Natural killer cell (primary cell): ENCODE measurements around the gene TMEM109. TPM values are rescaled to one million over a fixed set of nuclear protein-coding genes. Genes with fewer than 3 reads are reported as not detected.

Source experiments
- ATAC-seq, 3 donors: fragments of 150-1000 bp in 2 of 3; fragments of 200-7000 bp in 1 of 3; cut with Tn5 transposase; 1 replicate in 1 of 3; 2 replicates in 2 of 3; pipeline ENCODE4 v1.10.0; 2021; ENCODE audit warnings: mild to moderate bottlenecking in 2 of 3, moderate library complexity in 2 of 3
- DNase-seq, 2 donors: peaks; one replicate each; pipeline versions ENCODE4 v3.0.0 to v3.0.0-alpha.2; 2013 to 2021; ENCODE audit warnings: mixed read lengths in 1 of 2
- H3K27ac ChIP-seq: one replicate; pipeline ENCODE4 v1.5.1; 2013; ENCODE audit warnings: mild to moderate bottlenecking, low read length
- H3K27me3 ChIP-seq: one replicate; pipeline ENCODE4 v1.6.1; 2013; ENCODE audit warnings: low read length; ENCODE audit not compliant: control insufficient read depth, insufficient read depth
- H3K36me3 ChIP-seq: one replicate; pipeline ENCODE4 v1.6.1; 2013; ENCODE audit warnings: low read length; ENCODE audit not compliant: control insufficient read depth, insufficient read depth
- H3K4me1 ChIP-seq: one replicate; pipeline ENCODE4 v1.6.1; 2013; ENCODE audit warnings: low read length; ENCODE audit not compliant: control insufficient read depth, insufficient read depth
- H3K4me3 ChIP-seq: one replicate; pipeline ENCODE4 v1.5.1; 2013; ENCODE audit warnings: low read length
- H3K9me3 ChIP-seq: one replicate; pipeline ENCODE4 v1.6.1; 2013; ENCODE audit warnings: low read length; ENCODE audit not compliant: control insufficient read depth, insufficient read depth
- H3K27ac Mint-ChIP-seq, 2 donors: one replicate each; pipeline ENCODE4 v1.8.0; 2022; ENCODE audit warnings: mild to moderate bottlenecking in 2 of 2, mixed read lengths in 2 of 2, moderate library complexity in 1 of 2
- H3K27me3 Mint-ChIP-seq, 2 donors: one replicate each; pipeline ENCODE4 v1.8.0; 2022; ENCODE audit warnings: low read depth in 2 of 2, mixed read lengths in 2 of 2
- H3K36me3 Mint-ChIP-seq: one replicate; pipeline ENCODE4 v1.8.0; 2022; ENCODE audit warnings: mixed read lengths
- H3K4me1 Mint-ChIP-seq, 2 donors: one replicate each; pipeline ENCODE4 v1.8.0; 2022; ENCODE audit warnings: mixed read lengths in 2 of 2
- H3K4me3 Mint-ChIP-seq: one replicate; pipeline ENCODE4 v1.8.0; 2022; ENCODE audit warnings: mild to moderate bottlenecking, moderate library complexity, mixed read lengths
- H3K9me3 Mint-ChIP-seq, 2 donors: one replicate each; pipeline ENCODE4 v1.8.0; 2022; ENCODE audit warnings: mixed read lengths in 2 of 2
- CTCF ChIP-seq: fragments of 200-600 bp; IDR thresholded peaks from one replicate; pipeline ENCODE4 v1.8.0; 2022; ENCODE audit warnings: antibody characterized with exemption
- WGBS: methylation state at CpG from one replicate; pipeline ENCODE4 v1.1.7; 2013; ENCODE audit warnings: missing lambda C conversion rate; ENCODE audit not compliant: insufficient coverage; 5-methylcytosine and 5-hydroxymethylcytosine counted together
- intact Hi-C: fragments of 100-400 bp; cut with micrococcal nuclease; formaldehyde crosslinking; loops from one replicate; pipeline ENCODE4 v1.14.2; 2022
- total RNA-seq, 4 donors: library from RNA; stranded (reverse); fragments of 120-200 nt in 1 of 4; gene quantifications; one replicate each; pipeline versions ENCODE4 v1.2.3 to v1.2.4, GENCODE V29; 2013 to 2022

TMEM109 gene
- total RNA-seq, 3 donors from 2014 or later (not counting 1 experiment from before 2014, with no cell fraction given) = 89.3 to 102 (median 96.8) TPM

- 89% methylated on average over 8 of the region's 8 CpGs for WGBS
- H3K9me3 Mint-ChIP-seq = no peaks in the 10 kb centered on the region
- no peak overlapping the region for H3K27ac ChIP-seq
- peaks cover 23% of the 10 kb centered on the region for H3K4me1 ChIP-seq
- no peaks in the 10 kb centered on the region for H3K9me3 ChIP-seq
- no peak overlapping the region for H3K27ac Mint-ChIP-seq
- H3K4me3 Mint-ChIP-seq = no peak overlapping the region
- peaks cover 7 to 34% of the 10 kb centered on the region in 2 donors for H3K27me3 Mint-ChIP-seq
- H3K36me3 ChIP-seq = peaks cover 11% of the 10 kb centered on the region
- peaks cover 0 to 12% of the 10 kb centered on the region in 2 donors for H3K4me1 Mint-ChIP-seq
- intact Hi-C loops = no loop called here
- TF ChIP-seq CTCF = no peak
- H3K4me3 ChIP-seq = no peak overlapping the region
- DNase-seq (no peak), ATAC-seq (no peak)
- peaks cover 7% of the 10 kb centered on the region for H3K36me3 Mint-ChIP-seq
- H3K27me3 ChIP-seq = peaks cover 19% of the 10 kb centered on the region
Measured at GRCh38 chr11:60927061-60927592, 13.2 kb downstream of the TMEM109 start.

- Mint-ChIP-seq H3K36me3 (peaks cover 2% of the 10 kb centered on the region), H3K9me3 (no peaks in the 10 kb centered on the region), H3K27ac (no peak overlapping the region), H3K4me1 (peaks cover 0 to 9% of the 10 kb centered on the region in 2 donors), H3K4me3 (no peak overlapping the region), H3K27me3 (peaks cover 7 to 34% of the 10 kb centered on the region in 2 donors)
- intact Hi-C loops = no loop called here
- 90% methylated on average over 16 of the region's 16 CpGs for WGBS
- Histone ChIP-seq H3K36me3 (peaks cover 6% of the 10 kb centered on the region), H3K9me3 (no peaks in the 10 kb centered on the region), H3K4me1 (peaks cover 23% of the 10 kb centered on the region), H3K27me3 (peaks cover 19% of the 10 kb centered on the region), H3K27ac (no peak overlapping the region), H3K4me3 (no peak overlapping the region)
- no peak for TF ChIP-seq CTCF
- ATAC-seq (no peak), DNase-seq (no peak)
Measured at GRCh38 chr11:60927600-60927999, 13.6 kb downstream of the TMEM109 start.

- Mint-ChIP-seq H3K4me1 (peaks cover 0 to 8% of the 10 kb centered on the region in 2 donors), H3K36me3 (no peaks in the 10 kb centered on the region), H3K4me3 (no peak overlapping the region), H3K27me3 (peaks cover 7 to 32% of the 10 kb centered on the region in 2 donors), H3K9me3 (no peaks in the 10 kb centered on the region), H3K27ac (no peak overlapping the region)
- WGBS = 91% methylated on average over 20 of the region's 20 CpGs
- Histone ChIP-seq H3K4me3 (no peak overlapping the region), H3K36me3 (no peaks in the 10 kb centered on the region), H3K27ac (no peak overlapping the region), H3K4me1 (peaks cover 22% of the 10 kb centered on the region), H3K27me3 (peaks cover 16% of the 10 kb centered on the region), H3K9me3 (no peaks in the 10 kb centered on the region)
- ATAC-seq (no peak), DNase-seq (no peak)
- TF ChIP-seq CTCF = no peak
- intact Hi-C loops = no loop called here
Measured at GRCh38 chr11:60928563-60929001, 14.6 kb downstream of the TMEM109 start.

GRCh38 chr11:60929764-60930163 lies 15.8 kb downstream of the TMEM109 start:
- H3K27ac ChIP-seq = no peak overlapping the region
- no peaks in the 10 kb centered on the region for H3K36me3 ChIP-seq
- intact Hi-C loops = no loop called here
- H3K9me3 Mint-ChIP-seq = no peaks in the 10 kb centered on the region
- WGBS = 88% methylated on average over 4 of the region's 4 CpGs
- no peak overlapping the region for H3K27ac Mint-ChIP-seq
- H3K27me3 Mint-ChIP-seq = peaks cover 7 to 35% of the 10 kb centered on the region in 2 donors
- H3K36me3 Mint-ChIP-seq = no peaks in the 10 kb centered on the region
- no peak overlapping the region for H3K4me3 ChIP-seq
- ATAC-seq (no peak), DNase-seq (no peak)
- peaks cover 8% of the 10 kb centered on the region for H3K27me3 ChIP-seq
- H3K4me1 Mint-ChIP-seq = peaks cover 0 to 7% of the 10 kb centered on the region in 2 donors
- TF ChIP-seq CTCF = no peak
- no peaks in the 10 kb centered on the region for H3K9me3 ChIP-seq
- peaks cover 13% of the 10 kb centered on the region for H3K4me1 ChIP-seq
- H3K4me3 Mint-ChIP-seq = no peak overlapping the region
